WTC11 (cell line): ENCODE measurements around the gene RUVBL2.

Experiments used
- CBFB ChIP-seq: sonication (generic); formaldehyde crosslinking; IDR thresholded peaks from 2 replicates; pipeline ENCODE4 v1.8.1; 2022; ENCODE audit warnings: mild to moderate bottlenecking, low read depth, missing genetic modification reagents
- FOXK1 ChIP-seq: sonication (generic); formaldehyde crosslinking; IDR thresholded peaks from 2 replicates; pipeline ENCODE4 v1.8.0; 2022; ENCODE audit warnings: mild to moderate bottlenecking, moderate library complexity, missing genetic modification reagents
- MXD4 ChIP-seq: fragments of 250-450 bp; sonication (Bioruptor Pico); IDR thresholded peaks from 2 replicates; pipeline ENCODE4 v1.8.0; 2021; ENCODE audit warnings: mild to moderate bottlenecking, moderate library complexity, borderline replicate concordance
- NR2C2 ChIP-seq: sonication (generic); formaldehyde crosslinking; IDR thresholded peaks from 2 replicates; pipeline ENCODE4 v1.8.0; 2022; ENCODE audit warnings: mild to moderate bottlenecking, missing genetic modification reagents
- RORB ChIP-seq: fragments of 250-450 bp; sonication (Bioruptor Pico); IDR thresholded peaks from 2 replicates; pipeline ENCODE4 v1.9.0; 2021; ENCODE audit warnings: mild to moderate bottlenecking
- SP1 ChIP-seq: sonication (generic); formaldehyde crosslinking; conservative IDR thresholded peaks from 2 replicates; pipeline ENCODE4 v1.8.1; 2022; ENCODE audit warnings: missing genetic modification reagents
- ZNF263 ChIP-seq: sonication (generic); formaldehyde crosslinking; IDR thresholded peaks from 2 replicates; pipeline ENCODE4 v1.8.1; 2022; ENCODE audit warnings: low read depth, mild to moderate bottlenecking, moderate library complexity, missing genetic modification reagents
- TF ChIP-seq, protein P1 (sequence below): fragments of 200-600 bp; IDR thresholded peaks from 2 replicates; pipeline ENCODE4 v1.8.0; 2022; ENCODE audit warnings: antibody characterized with exemption
- TF ChIP-seq, protein P2 (sequence below): sonication (generic); formaldehyde crosslinking; IDR thresholded peaks from 2 replicates; pipeline ENCODE4 v1.8.1; 2023; ENCODE audit warnings: mild to moderate bottlenecking, missing genetic modification reagents, borderline replicate concordance

DNA sequence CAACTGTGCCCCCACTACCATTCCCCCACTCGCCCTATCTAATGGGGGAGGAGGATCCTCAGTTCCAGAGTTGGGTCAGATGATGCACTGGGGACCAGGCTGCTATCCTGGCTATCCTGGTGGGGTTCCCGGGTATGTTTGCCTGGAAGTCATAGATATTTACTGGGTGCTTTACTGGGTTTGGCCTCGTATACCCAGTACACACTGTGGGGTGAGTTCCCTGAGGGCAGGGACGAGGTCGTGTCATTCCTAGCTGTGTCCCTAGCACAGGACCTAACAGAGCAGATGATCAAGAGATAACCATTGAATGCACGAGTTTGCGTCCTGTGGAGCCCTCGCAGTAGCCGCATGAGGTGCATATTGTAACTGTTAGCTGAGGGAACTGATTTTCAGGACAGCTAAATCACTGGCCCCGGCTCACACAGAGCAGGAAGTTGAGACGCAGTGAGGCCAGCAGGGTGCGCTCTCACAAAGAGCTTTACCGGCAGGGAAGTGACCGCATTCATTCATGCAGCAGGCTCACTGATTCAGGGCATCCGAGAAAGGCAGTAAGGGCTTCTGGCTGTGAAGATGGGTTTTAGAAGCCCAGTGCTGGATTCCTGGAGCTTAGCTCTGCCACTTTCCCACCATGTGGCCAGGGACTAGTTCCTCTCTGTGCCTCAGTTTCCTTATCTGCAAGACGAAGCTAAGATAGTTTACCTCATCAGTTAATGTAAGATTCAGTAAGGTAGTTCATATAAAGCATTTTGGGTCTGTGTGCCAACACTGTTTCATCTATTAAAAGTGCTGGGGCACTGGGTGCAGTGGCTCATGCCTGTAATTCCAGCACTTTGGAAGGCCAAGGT, 6.0 kb downstream of the RUVBL2 start:
- TF ChIP-seq, protein P1, sequence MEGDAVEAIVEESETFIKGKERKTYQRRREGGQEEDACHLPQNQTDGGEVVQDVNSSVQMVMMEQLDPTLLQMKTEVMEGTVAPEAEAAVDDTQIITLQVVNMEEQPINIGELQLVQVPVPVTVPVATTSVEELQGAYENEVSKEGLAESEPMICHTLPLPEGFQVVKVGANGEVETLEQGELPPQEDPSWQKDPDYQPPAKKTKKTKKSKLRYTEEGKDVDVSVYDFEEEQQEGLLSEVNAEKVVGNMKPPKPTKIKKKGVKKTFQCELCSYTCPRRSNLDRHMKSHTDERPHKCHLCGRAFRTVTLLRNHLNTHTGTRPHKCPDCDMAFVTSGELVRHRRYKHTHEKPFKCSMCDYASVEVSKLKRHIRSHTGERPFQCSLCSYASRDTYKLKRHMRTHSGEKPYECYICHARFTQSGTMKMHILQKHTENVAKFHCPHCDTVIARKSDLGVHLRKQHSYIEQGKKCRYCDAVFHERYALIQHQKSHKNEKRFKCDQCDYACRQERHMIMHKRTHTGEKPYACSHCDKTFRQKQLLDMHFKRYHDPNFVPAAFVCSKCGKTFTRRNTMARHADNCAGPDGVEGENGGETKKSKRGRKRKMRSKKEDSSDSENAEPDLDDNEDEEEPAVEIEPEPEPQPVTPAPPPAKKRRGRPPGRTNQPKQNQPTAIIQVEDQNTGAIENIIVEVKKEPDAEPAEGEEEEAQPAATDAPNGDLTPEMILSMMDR: peak; percentile 48; the same call in 1 of the 2 replicates
- TF ChIP-seq, protein P2, sequence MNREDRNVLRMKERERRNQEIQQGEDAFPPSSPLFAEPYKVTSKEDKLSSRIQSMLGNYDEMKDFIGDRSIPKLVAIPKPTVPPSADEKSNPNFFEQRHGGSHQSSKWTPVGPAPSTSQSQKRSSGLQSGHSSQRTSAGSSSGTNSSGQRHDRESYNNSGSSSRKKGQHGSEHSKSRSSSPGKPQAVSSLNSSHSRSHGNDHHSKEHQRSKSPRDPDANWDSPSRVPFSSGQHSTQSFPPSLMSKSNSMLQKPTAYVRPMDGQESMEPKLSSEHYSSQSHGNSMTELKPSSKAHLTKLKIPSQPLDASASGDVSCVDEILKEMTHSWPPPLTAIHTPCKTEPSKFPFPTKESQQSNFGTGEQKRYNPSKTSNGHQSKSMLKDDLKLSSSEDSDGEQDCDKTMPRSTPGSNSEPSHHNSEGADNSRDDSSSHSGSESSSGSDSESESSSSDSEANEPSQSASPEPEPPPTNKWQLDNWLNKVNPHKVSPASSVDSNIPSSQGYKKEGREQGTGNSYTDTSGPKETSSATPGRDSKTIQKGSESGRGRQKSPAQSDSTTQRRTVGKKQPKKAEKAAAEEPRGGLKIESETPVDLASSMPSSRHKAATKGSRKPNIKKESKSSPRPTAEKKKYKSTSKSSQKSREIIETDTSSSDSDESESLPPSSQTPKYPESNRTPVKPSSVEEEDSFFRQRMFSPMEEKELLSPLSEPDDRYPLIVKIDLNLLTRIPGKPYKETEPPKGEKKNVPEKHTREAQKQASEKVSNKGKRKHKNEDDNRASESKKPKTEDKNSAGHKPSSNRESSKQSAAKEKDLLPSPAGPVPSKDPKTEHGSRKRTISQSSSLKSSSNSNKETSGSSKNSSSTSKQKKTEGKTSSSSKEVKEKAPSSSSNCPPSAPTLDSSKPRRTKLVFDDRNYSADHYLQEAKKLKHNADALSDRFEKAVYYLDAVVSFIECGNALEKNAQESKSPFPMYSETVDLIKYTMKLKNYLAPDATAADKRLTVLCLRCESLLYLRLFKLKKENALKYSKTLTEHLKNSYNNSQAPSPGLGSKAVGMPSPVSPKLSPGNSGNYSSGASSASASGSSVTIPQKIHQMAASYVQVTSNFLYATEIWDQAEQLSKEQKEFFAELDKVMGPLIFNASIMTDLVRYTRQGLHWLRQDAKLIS (CRISPR knock-in tag): no peak
- TF ChIP-seq ZNF263 (CRISPR knock-in tag) (no peak), CBFB (CRISPR knock-in tag) (no peak), MXD4 (CRISPR knock-in tag) (no peak), RORB (CRISPR knock-in tag) (no peak), NR2C2 (CRISPR knock-in tag) (no peak), SP1 (CRISPR knock-in tag) (peak; percentile 46; the same call in 1 of the 2 replicates), FOXK1 (CRISPR knock-in tag) (no peak)
